CD4-positive, alpha-beta T cell treated with Interleukin-2 at 100 ng/mL for 4 hours (primary cell): ENCODE results near the gene CD93.

Experiments used
- DNase-seq: peaks from one replicate; pipeline ENCODE4 v3.0.0-alpha.2; 2020; ENCODE audit warnings: low spot score

The CD93 gene

GRCh38 chr20:23083553-23084220 is 2.4 kb downstream of the CD93 start:
- DNase-seq: no peak

- DNase-seq: no peak
Observed at GRCh38 chr20:23082846-23083552, 3.1 kb downstream of the CD93 start.

DNA sequence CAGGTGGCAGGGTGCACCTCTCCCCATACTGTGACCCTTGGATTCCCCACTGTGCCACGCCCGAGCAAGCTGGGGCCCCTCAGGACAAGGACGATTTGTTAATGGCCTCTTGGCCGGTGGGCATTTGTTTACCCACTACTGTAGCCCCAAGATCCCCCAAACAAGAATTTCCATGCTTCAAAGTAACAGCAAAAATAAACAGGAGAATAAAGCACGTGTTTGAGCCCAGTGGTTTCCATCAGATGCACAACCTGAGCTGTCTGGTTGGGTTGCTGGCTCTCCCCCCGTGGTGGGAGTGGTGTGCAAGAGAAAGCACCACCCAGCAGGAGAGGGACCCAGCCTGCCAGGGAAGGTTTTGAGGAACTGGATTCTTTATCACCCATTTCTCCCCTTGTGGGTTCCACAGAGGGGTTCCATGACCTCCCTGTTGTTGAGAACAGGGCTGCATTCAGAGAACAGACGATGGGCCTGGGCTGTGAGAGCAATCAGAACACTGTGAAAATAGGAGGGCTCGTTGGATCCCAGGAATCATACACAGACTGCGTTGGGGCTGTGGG is 4.8 kb downstream of the CD93 start:
- no peak for DNase-seq

DNA sequence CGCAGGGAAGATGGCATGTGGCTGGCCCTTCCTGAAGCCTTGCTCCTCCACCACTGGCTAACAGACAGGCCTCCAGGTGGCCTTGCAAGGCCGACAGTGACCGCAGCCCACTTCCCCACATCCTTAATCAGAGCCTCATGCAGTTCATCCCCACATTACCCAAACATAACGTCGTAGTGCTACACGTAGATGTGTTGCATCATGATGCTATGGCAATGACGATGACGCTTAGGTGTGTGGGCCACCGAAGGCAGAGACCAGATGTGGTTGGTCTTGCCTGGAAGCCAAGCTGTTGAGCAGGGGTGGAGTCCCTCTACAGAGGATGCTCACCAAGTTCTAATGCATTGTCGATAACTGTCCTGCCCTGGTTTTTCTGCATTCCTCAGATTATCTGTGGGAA is 5.6 kb downstream of the CD93 start:
- no peak for DNase-seq

DNA sequence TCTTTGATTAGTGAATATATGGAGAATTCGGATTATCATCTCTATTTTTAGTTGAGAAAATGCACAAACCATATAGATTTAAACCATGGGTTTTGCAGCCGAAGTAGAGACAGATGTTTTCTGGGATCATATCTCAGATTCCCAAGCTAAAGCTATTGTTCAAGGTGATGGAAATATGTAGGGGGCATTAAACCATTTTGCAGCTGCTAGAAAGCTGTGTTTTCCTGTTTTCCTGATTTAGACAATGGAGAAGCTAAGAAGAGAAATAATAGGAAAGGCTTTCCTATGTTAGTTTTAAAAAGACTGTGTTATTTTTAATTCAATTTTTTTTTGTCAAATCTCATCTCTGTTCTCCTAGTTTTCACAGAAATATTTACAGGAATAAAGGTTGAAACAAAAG is 6.2 kb downstream of the CD93 start:
- DNase-seq: no peak

GRCh38 chr20:23079016-23079351 is 7.1 kb downstream of the CD93 start:
- DNase-seq: no peak

DNA sequence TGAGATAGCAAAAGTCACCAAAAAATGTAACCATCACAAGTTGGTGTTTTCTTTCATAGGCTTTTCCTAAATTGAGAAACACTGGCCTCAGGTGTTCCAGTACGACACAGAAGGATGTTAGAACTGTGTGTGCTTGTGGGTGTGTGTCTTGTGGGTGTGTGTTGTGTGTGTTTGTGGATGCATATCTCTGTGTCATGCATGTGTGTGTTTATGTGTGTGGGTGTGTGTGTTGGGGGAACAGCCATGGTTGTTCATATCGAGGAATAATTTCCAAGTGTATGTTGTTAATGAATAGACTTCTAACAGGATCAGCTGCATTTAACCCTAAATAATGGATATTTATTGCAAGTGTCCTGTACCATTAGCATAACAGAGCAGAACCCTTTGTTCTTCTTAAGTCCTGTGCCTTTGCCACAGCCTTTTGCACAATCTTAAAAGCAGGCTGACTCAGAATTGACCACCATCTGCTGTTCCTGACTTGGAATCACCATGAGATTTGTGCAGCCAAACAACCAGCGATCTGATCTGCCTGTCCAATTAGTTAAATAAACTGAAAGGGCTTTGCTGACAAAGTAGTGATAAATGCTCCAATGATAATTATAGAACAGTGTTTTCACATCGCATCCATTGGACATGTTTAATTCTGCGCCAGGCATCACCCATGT is 7.6 kb downstream of the CD93 start:
- no peak for DNase-seq

DNA sequence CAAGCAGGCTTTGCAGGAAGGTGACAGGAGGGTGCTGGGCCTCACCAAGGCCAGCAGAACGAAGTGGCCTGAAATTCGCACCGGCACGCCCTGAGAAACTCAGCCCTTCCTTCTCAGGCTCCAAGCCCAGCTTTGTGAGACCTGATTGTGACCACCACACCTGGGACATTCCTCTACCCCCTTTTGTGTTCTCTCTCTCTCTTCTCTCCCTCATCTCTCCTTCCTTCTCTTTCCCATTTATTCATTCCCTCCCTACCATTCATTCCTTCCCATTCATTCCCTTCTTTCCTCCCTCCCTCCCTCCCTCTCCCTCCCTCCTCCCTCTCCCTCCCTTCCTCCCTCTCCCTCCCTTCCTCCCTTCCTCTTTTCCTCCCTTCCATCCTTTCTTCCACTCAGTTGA is 8.8 kb downstream of the CD93 start:
- DNase-seq: no peak

GRCh38 chr20:23074052-23074451 is 12.1 kb downstream of the CD93 start:
- DNase-seq: no peak

DNA sequence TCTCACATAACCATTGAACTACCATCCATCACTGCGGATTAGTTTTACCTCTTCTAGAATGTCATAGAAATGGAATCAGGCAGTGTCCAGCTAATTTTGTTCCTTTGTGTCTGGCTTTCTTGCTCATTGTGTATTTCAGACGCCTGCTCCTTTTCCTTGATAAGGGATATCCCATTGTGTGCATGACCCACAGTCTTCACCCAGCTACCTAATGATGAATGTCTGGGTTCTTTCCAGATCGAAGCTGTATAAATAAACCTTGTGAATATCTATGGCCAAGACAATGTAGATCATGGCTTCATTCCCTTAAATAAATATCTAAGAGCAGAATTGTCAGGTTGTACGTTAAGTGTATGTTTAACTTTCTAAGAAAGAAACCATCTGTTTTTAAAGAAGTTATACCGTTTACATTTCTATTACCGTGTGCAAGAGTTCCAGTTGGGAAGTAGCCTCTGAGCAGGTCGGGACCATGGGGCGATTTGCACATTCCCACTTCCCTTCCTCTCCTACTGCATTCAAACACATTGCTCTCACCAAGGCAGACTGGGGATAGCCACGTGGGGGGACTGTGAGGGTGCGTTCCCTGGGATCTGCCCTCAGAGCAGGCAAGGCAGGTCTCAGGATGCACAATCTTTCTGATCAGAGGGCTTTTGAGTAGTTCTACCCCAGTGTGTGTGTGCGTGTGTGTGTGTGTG is 13.1 kb downstream of the CD93 start:
- no peak for DNase-seq

GRCh38 chr20:23071996-23072395 is 14.1 kb downstream of the CD93 start:
- DNase-seq: no peak

DNA sequence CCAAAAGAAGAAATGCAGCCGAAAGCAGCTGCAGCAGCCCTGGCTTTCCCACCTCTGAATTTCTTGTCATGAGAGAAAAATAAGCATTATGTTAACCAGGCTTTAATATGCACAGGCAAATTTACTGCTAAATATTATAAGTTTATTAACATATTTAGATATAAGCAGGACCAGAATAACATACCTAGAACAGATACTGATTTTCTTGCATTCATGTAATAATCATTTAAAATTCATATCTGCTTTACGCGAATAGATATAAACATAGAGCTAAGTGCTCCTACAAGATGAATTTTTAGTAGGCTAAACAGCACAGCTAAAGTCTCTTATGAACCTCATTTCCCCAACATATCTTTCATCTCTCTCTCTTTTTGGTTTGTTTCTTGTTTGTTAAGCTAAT is 14.7 kb downstream of the CD93 start:
- DNase-seq: no peak

DNA sequence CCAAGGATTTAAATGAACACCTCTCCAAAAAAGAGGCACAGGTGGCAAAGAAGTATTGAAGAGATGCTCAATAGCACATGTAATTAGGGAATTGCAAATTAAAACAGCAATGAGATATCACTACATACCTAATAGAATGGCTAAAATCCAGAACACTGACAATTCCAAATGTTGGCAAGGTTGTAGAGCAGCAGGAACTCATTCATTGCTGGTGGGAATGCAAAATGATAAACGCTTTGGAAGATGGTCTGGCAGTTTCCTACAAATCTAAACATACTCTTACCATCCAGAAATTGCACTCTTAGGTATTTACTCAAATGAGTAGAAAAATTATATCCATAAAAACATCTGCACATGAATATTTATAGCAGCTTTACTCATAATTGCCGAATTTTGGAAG is 17.0 kb downstream of the CD93 start:
- no peak for DNase-seq

GRCh38 chr20:23068283-23068682 is 17.8 kb downstream of the CD93 start:
- DNase-seq: no peak

- DNase-seq: no peak
Observed at GRCh38 chr20:23066772-23067171, 19.4 kb downstream of the CD93 start.

- DNase-seq: no peak
Observed at GRCh38 chr20:23065266-23066201, 20.6 kb downstream of the CD93 start.

DNA sequence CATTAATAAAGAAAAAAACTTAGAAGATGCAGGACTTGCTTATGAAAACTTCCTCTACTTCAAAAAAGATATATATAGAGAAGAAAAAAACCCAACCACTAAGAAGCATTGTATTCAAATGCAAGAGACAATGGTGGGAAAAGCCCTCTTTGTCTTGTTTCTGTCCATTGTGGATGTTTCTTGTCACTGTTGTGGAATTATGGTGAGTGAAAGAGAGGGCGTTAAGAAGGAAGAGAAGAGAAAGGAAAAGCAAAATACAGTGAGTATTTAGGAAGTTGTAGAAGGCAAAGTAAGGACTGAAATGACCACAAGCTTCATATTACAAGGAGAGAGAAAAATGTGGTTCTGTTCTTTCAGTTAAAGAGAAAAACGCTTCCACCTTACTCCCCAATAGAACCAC is 22.5 kb downstream of the CD93 start:
- DNase-seq: no peak

- DNase-seq: no peak
Observed at GRCh38 chr20:23063168-23063567, 23.0 kb downstream of the CD93 start.

- DNase-seq: no peak
Observed at GRCh38 chr20:23062632-23063031, 23.5 kb downstream of the CD93 start.

DNA sequence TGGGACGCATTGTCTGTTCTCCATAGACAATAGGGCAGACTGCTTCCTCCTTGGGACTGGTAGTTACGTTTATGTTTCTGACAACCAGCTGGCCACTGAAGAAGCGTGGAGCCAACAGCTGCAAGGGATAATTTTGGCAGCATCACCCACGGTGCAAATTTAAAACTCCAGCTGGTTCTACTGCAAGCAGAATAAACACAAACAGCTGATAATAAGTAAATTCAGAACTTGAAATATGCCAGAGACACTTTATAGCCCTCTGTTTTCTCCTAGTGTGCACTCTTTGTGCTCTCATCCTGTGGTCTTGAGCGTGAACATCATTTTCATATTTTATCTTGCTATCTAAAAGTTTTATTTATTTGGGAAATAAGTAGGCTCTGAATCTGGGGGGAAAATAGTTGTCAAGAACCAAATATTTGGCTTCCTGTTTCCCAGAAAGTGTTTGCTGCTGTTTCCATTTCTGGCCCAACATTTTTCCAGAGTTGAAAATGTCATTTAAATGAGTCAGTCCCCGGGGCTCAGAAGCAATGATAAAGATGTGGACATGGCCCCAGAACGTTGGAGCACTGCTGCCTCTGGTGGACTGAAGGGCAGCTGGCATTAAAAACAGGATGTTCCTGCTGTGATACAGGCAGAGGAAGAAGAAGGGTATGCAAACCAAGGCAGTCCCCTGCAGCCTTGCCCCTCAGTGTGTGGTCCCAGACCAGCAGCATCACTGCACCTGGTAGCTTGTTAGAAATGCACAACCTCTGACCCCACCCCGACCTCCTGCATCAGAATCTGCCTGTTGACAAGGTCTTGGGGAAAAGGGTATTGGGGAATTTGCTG is 24.2 kb downstream of the CD93 start:
- DNase-seq: no peak

DNA sequence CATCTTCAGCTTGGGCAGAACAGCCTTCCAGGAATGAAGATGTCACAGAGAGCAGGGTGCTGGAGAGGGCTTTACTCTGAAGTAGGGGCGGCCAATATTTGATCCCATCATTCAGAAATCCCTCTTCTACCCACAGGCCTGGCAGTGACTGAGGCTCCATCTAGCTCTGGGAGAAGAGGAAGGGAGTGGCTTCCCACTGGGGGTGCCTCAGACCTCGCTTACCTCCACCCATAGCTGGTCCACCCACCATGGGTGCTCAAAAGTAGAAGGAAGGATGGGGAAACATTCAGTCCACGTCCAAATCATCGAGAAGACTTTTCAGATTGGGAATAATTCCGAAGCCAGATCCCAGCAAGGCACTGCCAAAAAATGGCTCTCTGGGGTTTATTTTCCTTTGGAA is 24.9 kb downstream of the CD93 start:
- DNase-seq: no peak
